Lower lobe of right lung (tissue), 2 donors: ENCODE measurements around the gene TRIM24. TPM values are rescaled to one million over a fixed set of nuclear protein-coding genes. Genes with fewer than 3 reads are reported as not detected.

Source experiments
- ATAC-seq, 2 donors: fragments of 200-7000 bp; cut with Tn5 transposase; one replicate each; pipeline ENCODE4 v1.9.1; 2020 to 2022; ENCODE audit warnings: mild to moderate bottlenecking in 2 of 2, moderate library complexity in 2 of 2
- DNase-seq: peaks from one replicate; pipeline ENCODE4 v3.0.0-alpha.2; 2020
- H3K27ac ChIP-seq: fragments of 200-600 bp; one replicate; pipeline ENCODE4 v1.8.0; 2022
- H3K27me3 ChIP-seq: fragments of 200-600 bp; one replicate; pipeline ENCODE4 v1.8.0; 2022; ENCODE audit warnings: low read depth
- H3K36me3 ChIP-seq: fragments of 200-600 bp; one replicate; pipeline ENCODE4 v1.8.0; 2022; ENCODE audit warnings: mild to moderate bottlenecking
- H3K4me1 ChIP-seq: fragments of 200-600 bp; one replicate; pipeline ENCODE4 v1.8.0; 2022
- H3K4me3 ChIP-seq: fragments of 200-600 bp; one replicate; pipeline ENCODE4 v1.8.0; 2022; ENCODE audit warnings: mild to moderate bottlenecking
- H3K9me3 ChIP-seq: fragments of 200-600 bp; one replicate; pipeline ENCODE4 v1.8.0; 2022
- CTCF ChIP-seq: fragments of 200-600 bp; IDR thresholded peaks from one replicate; pipeline ENCODE4 v1.8.0; 2022; ENCODE audit warnings: antibody characterized with exemption, mild to moderate bottlenecking
- intact Hi-C: fragments of 100-400 bp; cut with DNase I; formaldehyde crosslinking; loops from one replicate; pipeline ENCODE4 v1.11.0; 2022
- total RNA-seq: library from RNA; stranded (reverse); fragmentation: NEBNext Ultra II Directional; extraction: Animal tissue kit (Norgen Biotek cat#: 25700); gene quantifications from one replicate; pipeline ENCODE4 v1.2.1, GENCODE V29; 2021
- donor health status: DM: no; HTN: yes; CAD: no; lungs with severe emphysema.

TRIM24 gene
- total RNA-seq, 1 donor from 2014 or later = 25.8 TPM

- Histone ChIP-seq H3K9me3 (no peaks in the 10 kb centered on the region), H3K4me3 (no peak overlapping the region), H3K4me1 (no peaks in the 10 kb centered on the region), H3K27me3 (no peaks in the 10 kb centered on the region), H3K36me3 (peaks cover 38% of the 10 kb centered on the region), H3K27ac (no peak overlapping the region)
- intact Hi-C loops = loop anchor here (10.0 kb wide), 1 partner anchor 77 kb away; the partner anchor contains the start of gene TRIM24
- TF ChIP-seq CTCF = no peak
- ATAC-seq (no peak), DNase-seq (no peak)
Measured at GRCh38 chr7:138542183-138542582, 82.1 kb downstream of the TRIM24 start.

GRCh38 chr7:138543739-138544138 is 83.7 kb downstream of the TRIM24 start:
- intact Hi-C loops = loop anchor here (10.0 kb wide), 1 partner anchor 79 kb away; the partner anchor contains the start of gene TRIM24
- no peak overlapping the region for H3K27ac ChIP-seq
- peaks cover 37% of the 10 kb centered on the region for H3K36me3 ChIP-seq
- no peaks in the 10 kb centered on the region for H3K9me3 ChIP-seq
- H3K27me3 ChIP-seq = no peaks in the 10 kb centered on the region
- TF ChIP-seq CTCF = no peak
- ATAC-seq = no peak
- no peaks in the 10 kb centered on the region for H3K4me1 ChIP-seq
- H3K4me3 ChIP-seq = no peak overlapping the region
- DNase-seq = no peak

- H3K4me1 ChIP-seq = no peaks in the 10 kb centered on the region
- H3K27ac ChIP-seq = no peak overlapping the region
- H3K9me3 ChIP-seq = no peaks in the 10 kb centered on the region
- peaks cover 24% of the 10 kb centered on the region for H3K36me3 ChIP-seq
- TF ChIP-seq CTCF = no peak
- ATAC-seq (no peak), DNase-seq (no peak)
- intact Hi-C loops = loop anchor here (10.0 kb wide), 1 partner anchor 80 kb away; the partner anchor contains the start of gene TRIM24
- no peaks in the 10 kb centered on the region for H3K27me3 ChIP-seq
- no peak overlapping the region for H3K4me3 ChIP-seq
Measured at GRCh38 chr7:138545123-138545522, 85.1 kb downstream of the TRIM24 start.

GRCh38 chr7:138546064-138546619 is 86.1 kb downstream of the TRIM24 start:
- peaks cover 18% of the 10 kb centered on the region for H3K36me3 ChIP-seq
- DNase-seq (no peak), ATAC-seq (no peak)
- TF ChIP-seq CTCF = no peak
- H3K4me1 ChIP-seq = no peaks in the 10 kb centered on the region
- no peak overlapping the region for H3K27ac ChIP-seq
- no peak overlapping the region for H3K4me3 ChIP-seq
- H3K27me3 ChIP-seq = no peaks in the 10 kb centered on the region
- no peaks in the 10 kb centered on the region for H3K9me3 ChIP-seq
- intact Hi-C loops = loop anchor here (10.0 kb wide), 1 partner anchor 81 kb away; the partner anchor contains the start of gene TRIM24

- Histone ChIP-seq H3K4me1 (no peaks in the 10 kb centered on the region), H3K27ac (no peak overlapping the region), H3K36me3 (peaks cover 19% of the 10 kb centered on the region), H3K9me3 (no peaks in the 10 kb centered on the region), H3K4me3 (no peak overlapping the region), H3K27me3 (no peaks in the 10 kb centered on the region)
- intact Hi-C loops = loop anchor here (10.0 kb wide), 1 partner anchor 82 kb away; the partner anchor contains the start of gene TRIM24
- no peak for TF ChIP-seq CTCF
- no peak for DNase-seq
- ATAC-seq = no peak
Measured at GRCh38 chr7:138546829-138547228, 86.8 kb downstream of the TRIM24 start.
